GM19240 (cell line): ENCODE measurements around the gene MAP3K8.
"Not testable (repeated sequence)": the region's sequence is repeated elsewhere in the genome, so short reads cannot be mapped to it uniquely, and the experiment has no call there.

Source experiments
- DNase-seq: peaks from one replicate; pipeline ENCODE4 v3.0.0; 2011; ENCODE audit warnings: low spot score; ENCODE audit not compliant: insufficient read length

MAP3K8 gene

DNA sequence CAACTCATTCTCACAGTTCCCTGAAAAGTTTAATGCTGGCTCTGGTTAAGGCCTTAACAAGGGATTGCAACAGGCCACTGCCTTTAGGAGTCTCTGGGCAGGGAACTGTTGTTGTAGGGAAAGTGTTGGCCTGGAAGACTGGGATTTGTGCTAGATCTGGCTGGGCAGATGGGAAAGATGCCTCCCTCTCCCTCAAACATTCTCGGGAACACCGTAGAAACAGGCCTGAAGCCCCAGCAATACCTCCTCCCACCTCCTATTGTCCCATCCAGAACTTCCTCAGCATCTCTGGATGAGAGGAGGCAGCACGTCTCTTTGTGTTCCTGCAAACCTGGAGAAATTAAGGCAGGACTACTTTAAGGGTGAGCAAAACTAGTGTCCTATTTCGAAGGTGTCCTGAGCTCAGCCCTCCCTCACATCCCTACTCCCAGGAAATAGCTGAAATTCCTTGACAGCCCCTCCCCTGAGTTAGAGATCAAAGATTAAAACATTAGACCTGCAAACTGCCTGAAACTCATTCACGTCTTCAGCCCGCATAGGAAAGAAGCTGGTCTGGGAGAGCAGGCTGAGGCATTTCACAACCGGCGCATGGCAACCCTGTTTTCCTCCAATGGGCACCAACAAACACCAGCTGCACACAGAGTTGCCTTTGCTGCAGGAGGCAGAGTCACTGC, 10.9 kb upstream of the MAP3K8 start:
- DNase-seq, result no peak

DNA sequence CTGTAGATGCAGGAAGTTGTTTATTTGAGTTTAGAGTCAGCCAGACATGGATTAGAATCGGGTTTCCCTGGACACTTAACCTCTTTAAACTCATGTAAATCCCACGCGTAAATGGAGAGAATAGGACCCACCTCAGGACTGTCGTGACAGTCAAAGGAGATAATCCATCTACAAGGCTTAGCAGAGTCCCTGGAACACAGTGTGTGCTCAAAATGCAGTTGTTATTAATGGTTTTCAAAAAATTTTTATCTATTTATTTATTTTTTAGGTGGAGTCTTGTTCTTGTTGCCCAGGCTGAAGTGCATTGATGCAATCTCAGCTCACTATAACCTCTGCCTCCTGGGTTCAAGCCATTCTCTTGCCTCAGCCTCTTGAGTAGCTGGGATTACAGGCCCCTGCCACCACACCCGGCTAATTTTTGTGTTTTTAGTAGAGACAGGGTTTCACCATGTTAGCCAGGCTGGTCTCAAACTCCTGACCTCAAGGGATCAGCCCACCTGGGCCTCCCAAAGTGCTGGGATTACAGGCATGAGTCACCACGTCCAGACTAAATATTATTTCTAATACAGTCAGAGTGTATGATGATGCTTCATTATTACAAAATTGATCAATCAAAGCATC, 10.2 kb upstream of the MAP3K8 start:
- not testable (repeated sequence) for DNase-seq

DNA sequence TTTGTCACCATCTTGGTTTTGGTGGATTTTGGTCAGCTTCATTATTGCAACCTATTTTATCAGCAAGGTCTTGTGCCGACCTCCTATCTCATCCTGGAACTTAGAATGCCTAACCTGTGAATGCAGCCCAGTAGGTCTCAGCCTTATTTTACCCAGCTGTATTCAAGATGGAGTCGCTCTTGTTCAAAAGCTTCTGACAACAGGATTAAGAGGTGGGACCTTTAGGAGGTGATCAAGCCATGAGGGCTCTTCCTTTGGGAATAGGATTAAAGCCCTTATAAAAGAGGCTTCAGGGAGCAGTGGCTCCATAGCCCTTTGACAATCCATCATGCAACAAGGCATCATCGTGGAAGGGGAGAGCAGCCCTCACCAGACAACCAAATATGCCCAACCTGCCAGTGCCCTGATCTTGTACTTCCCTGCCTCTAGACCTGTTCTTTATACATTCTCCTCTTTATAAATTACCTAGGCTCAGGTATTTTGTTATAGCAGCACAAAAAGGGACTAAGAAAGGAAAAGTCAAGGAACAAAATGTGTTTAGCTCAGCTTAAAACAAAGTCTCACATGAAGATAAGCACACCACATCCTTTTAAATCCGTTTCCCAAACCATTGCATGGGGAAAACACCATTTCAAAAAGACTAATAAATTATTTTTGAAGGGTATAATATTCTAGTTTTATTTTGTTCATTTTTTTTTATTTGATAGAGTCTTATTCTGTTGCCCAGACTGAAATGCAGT, 8.5 kb upstream of the MAP3K8 start:
- no peak for DNase-seq

DNA sequence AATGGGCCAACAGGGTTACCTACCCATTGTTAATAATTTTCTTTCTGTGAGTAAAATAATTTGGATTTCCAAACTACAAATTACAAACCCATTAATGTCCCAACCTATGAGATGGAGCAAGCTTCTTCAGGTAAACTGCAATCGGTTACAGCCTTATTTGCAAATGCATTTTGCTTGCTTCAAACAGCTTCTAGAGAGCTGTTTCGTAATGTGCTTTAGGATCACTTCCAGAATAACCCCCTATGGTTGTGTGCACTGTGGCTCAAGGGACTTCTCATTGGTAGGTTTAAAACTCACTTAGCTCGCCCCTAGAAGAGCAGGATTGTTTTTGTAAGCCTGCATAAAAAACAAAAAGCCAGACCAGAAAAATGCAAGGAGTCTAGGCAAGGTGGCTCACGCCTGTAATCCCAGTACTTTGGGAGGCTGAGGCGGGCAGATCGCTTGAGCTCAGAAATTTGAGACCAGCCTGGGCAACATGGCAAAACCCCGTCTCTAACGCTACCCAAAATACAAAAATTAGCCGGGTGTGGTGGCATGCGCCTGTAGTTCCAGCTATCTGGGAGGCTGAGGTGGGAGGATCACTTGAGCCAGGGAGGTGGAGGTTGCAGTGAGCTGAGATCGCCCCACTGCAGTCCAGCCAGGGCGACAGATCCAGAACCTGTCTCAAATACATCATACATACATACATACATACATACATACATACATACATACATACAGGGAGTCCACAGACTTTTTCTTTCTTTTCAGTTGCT, 3.3 kb upstream of the MAP3K8 start:
- DNase-seq, result no peak

DNA sequence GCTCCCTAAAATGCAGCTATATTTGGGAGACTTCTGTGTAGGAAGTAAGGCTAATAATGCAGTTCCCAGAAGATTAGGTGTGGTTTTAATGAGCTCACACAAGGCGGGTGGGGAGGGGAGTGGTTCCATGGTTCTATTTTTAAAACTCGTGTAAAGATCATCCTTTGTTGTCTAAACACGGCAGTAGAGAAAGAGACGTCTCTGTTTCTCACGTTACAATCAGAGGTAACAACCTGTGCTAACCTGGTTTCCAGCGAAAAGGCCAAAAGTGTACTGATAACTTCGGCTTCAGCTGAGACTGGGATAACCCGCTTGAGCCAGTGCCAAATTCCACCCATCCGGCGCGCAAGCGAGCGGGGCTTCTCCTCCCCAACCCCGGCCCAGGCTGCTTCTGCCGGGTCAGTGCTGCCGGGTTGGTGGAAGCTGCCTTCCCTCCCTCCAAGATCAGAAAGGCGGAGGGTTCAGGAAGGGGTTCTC, 2.5 kb upstream of the MAP3K8 start:
- DNase-seq, result no peak

DNA sequence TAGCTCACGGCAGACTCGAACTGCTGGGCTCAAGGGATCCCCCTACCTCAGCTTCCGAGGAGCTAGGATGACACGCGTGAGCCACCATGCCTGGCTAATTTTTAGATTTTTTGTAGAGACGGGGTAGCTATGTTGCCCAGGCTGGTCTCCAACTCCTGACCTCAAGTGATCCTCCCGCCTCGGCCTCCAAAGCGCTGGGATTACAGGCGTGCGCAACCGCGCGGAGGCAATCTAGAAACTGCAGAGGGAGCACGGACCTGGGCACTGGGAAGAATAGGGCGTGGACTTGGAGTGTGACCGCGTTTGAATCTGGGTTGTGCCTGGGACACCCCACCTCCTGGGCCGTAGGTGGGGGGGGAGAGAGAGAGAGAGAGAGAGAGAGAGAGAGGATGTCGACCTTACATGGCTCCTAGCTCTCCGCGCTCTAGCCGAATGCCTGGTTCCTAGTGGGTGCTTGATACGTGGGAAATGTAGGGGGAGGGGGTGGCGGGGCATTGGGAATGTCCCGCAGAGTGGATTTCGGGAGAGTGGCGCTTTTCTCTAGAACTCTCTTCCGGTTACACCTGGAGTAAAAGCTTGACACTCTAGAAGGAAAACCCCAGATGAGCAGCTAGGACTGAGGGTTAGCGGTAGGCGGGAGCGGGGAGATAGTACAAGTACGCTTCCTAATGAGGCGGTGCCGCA, 1.2 kb upstream of the MAP3K8 start:
- no peak for DNase-seq

DNA sequence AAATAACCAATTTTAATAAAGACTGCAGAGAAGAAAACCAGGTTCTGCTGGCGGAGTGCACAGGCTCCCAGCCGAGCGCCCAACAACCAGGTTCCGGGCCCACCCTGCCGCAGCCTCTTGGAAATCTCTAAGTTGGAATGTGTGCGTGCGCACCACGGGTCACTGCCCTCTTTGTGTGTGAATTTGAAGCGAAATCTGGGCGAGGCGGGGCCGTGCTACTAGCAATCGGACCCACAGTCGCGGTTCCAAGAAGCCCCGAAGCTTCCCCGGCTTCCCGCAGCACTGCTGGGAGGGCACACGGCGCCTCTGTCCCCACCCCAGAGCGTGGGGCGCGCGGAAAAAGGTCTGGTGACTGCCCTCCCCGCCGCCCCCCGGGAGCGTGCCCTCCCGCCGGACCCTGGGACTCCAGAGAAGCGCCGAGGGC, 666 bp upstream of the MAP3K8 start:
- DNase-seq, result no peak

DNA sequence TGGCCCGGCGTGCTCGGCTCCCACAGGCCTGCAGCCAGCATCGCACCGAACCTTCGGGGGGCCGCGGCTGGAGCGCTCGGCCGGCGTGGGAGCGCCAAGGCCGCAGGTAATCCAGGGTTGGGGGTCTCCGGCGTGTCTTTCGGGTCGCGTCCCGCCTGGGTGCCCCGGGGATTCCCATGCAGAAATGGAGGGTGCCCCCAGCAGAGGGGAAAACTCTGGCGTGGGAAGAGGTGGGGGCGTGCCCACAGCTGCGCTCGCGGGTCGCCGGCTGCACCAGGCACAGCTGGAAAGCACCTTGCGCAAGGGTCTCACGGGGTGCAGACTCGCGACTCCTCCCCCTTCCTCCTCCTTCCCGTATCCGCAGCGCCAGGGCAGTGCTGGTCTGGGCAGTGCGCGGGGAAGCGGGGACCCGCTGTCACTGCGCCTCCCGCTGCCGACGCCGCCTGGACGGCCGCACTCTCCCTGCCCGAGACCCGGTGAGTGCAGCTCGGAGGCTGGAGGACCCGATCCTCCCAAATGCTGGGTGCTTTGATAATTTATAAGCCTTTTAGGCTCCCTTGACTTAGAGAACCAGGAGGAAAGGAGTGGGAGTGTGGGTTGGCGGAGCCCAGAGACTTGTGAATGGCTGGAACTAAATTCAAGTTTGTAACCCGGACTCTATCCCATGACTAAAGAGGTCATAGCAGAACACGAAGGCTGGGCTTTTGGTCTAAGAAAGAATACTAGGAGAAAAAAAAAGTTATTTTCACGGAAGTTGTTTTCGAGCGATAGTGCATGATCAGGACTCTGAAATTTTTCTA, 489 bp downstream of the MAP3K8 start:
- no peak for DNase-seq

DNA sequence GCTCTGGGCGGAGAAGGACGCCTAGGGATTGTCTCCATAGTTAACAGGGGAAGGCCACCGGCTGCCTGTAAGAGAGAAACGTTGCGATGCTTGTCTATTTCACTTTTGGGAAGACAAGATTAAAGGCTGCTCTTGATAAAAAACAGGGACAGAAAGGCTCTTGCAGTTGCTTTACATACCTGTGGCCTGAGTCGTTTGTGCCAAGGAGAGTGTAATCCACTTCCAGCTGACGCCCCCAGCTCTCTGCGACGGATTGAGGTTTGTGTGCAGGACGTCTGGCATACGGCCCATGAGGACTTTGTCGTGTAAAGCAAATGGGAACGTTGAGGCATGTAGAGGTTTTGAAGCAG, 1.1 kb downstream of the MAP3K8 start:
- DNase-seq, result no peak

GRCh38 chr10:30435499-30436167, 1.6 kb downstream of the MAP3K8 start:
- DNase-seq, result not testable (repeated sequence)

- DNase-seq, result no peak
Observed at GRCh38 chr10:30436191-30436611, 2.2 kb downstream of the MAP3K8 start.

- no peak for DNase-seq
Observed at GRCh38 chr10:30436671-30437030, 2.7 kb downstream of the MAP3K8 start.

DNA sequence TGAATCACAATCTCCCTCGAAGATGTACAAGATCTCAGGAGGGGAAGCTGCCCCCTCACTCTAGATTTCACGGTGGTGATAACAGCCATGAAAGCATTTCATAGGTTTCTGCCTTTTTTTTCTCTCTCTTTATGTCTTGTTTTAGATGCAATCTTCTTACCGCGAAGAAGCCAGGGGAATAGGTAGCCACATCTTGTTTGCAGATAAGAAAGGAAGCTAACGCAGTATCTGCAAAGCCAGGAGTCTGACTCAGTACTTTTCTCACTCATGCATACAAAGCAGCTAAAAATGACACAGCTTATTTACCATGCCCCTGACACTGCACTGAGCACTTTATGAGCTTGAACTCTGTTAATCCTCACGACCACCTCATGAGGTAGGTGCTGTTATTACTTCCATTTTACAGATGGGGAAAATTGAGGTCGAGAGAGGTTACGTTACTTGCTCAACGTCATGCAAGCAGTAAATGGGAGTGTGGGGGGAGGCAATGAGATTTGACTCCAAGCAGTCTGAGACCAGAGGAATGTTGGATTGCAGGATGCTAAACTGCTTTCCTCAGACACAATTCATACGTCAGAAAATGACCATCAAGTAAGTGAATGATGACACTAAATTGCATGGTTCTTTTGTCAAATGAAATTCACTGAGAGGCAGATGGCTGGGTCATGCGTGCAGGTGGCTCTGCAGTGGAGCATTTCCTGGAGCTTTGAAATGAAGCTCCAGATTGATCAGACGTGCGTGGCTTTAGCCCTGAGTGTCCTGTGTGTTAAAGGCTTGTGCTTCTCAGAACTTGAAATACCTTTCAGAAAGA, 3.3 kb downstream of the MAP3K8 start:
- no peak for DNase-seq

- DNase-seq, result no peak
Observed at GRCh38 chr10:30438021-30438850, 4.3 kb downstream of the MAP3K8 start.

DNA sequence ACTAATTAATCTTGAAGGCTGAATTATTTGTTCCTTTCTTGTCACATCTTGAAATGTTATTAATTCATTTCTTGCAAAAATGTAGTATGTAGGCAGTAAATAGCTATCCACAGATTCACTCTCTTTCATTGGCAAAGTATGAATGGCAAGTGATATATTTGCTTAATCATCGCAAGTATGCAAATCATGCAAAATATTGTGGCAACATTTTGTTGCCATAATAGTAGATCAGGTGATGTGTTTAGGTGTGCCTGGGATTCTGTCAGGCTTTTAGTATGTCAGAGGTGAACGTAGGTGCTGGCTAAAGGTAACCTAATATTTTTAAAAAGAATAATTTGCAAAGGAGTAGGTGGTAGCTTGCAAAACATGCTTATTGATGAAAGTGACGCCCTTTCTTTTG, 5.9 kb downstream of the MAP3K8 start:
- DNase-seq, result no peak

- no peak for DNase-seq
Observed at GRCh38 chr10:30442019-30442606, 8.1 kb downstream of the MAP3K8 start.

GRCh38 chr10:30443049-30443448, 9.1 kb downstream of the MAP3K8 start:
- no peak for DNase-seq

DNA sequence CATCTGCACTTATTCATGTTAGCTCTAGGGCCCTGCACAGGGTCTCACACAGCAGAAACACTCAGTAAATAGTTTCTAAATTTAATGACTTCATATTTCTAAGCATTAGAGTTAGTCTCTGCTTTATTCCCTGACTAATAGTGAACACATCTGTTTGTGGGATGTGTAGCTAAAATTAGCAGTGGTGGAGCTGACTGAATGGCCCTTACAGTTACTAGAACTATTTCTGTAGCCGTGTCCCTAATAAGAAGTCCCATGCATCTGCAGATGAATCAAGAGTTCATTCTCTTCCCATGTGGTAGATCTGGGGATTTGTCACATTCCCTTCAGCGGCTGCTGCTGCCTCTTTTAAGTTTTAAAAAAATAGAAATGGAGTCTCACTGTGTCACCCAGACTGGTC, 11.7 kb downstream of the MAP3K8 start:
- DNase-seq, result no peak
